ENCODE measurements around the gene ZFPM1.
"Not testable (repeated sequence)": the region's sequence is repeated elsewhere in the genome, so short reads cannot be mapped to it uniquely, and the experiment has no call there.

ZFPM1 gene

GRCh38 chr16:88453217-88453531, at the start of gene ZFPM1:
ZFPM1 (plus strand) TSS chr16:88453280; CDS start chr16:88453639, 359 bp downstream.
- DNase-seq, result no peak

GRCh38 chr16:88403794-88404581, 49.1 kb upstream of the ZFPM1 start:
- DNase-seq, result no peak

GRCh38 chr16:88404769-88405168, 48.3 kb upstream of the ZFPM1 start:
- no peak for DNase-seq

- no peak for DNase-seq
These were observed 47.6 kb upstream of the ZFPM1 start for GRCh38 chr16:88405216-88406060.

GRCh38 chr16:88406096-88407041, 46.7 kb upstream of the ZFPM1 start:
- DNase-seq, result no peak

GRCh38 chr16:88407042-88407420, 46.0 kb upstream of the ZFPM1 start:
- no peak for DNase-seq

GRCh38 chr16:88407807-88408206, 45.3 kb upstream of the ZFPM1 start:
- no peak for DNase-seq

GRCh38 chr16:88408561-88409142, 44.4 kb upstream of the ZFPM1 start:
- DNase-seq, result no peak

GRCh38 chr16:88409296-88410065, 43.6 kb upstream of the ZFPM1 start:
- DNase-seq, result no peak

GRCh38 chr16:88410297-88410968, 42.6 kb upstream of the ZFPM1 start:
- not testable (repeated sequence) for DNase-seq

GRCh38 chr16:88411951-88412576, 41.0 kb upstream of the ZFPM1 start:
- no peak for DNase-seq

GRCh38 chr16:88412766-88413165, 40.3 kb upstream of the ZFPM1 start:
- no peak for DNase-seq

- DNase-seq, result no peak
These were observed 39.8 kb upstream of the ZFPM1 start for GRCh38 chr16:88413231-88413630.

GRCh38 chr16:88413631-88414030, 39.4 kb upstream of the ZFPM1 start:
- DNase-seq, result no peak

GRCh38 chr16:88414521-88415380, 38.3 kb upstream of the ZFPM1 start:
- DNase-seq, result no peak

- DNase-seq, result no peak
These were observed 37.7 kb upstream of the ZFPM1 start for GRCh38 chr16:88415381-88415705.

- DNase-seq, result no peak
These were observed 37.3 kb upstream of the ZFPM1 start for GRCh38 chr16:88415713-88416323.

GRCh38 chr16:88416686-88417085, 36.4 kb upstream of the ZFPM1 start:
- DNase-seq, result no peak

- DNase-seq, result no peak
These were observed 35.2 kb upstream of the ZFPM1 start for GRCh38 chr16:88417684-88418476.

Measured in CD4-positive, alpha-beta T cell treated with Interleukin-4 for 4 hours (primary cell).